ENCODE measurements around the gene GUCA1C.

Gene GUCA1C

DNA sequence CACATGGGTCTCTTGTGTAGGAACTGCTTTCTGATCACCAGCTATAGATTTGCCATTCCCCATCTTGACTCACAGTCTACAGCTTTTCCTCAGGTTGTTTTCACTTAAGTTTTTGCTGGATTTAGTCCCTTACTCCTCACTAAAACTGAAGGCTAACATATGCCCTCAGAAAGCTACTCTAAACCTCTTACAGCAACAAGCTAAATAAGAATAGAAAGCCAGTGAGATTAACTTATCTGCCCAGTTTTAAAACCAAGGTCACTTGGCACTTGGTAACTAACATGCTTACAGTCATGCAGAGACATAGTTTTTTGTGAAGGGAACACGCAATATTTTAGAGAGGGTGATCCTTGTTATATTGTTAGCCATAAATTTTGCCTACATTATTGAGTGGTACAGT, at the start of gene GUCA1C:
Gene GUCA1C, minus strand, starts transcription at position 180 of the 400 bp plus-strand sequence. Its CDS starts 117 bp downstream, at position 63.
- DNase-seq (ENCODE audit: low read depth) = no peak

- no peak for DNase-seq (ENCODE audit: low read depth)
Measured at GRCh38 chr3:108998436-108998835, 44.8 kb upstream of the GUCA1C start.

GRCh38 chr3:108985844-108986243, 32.2 kb upstream of the GUCA1C start:
- DNase-seq (ENCODE audit: low read depth) = no peak

DNA sequence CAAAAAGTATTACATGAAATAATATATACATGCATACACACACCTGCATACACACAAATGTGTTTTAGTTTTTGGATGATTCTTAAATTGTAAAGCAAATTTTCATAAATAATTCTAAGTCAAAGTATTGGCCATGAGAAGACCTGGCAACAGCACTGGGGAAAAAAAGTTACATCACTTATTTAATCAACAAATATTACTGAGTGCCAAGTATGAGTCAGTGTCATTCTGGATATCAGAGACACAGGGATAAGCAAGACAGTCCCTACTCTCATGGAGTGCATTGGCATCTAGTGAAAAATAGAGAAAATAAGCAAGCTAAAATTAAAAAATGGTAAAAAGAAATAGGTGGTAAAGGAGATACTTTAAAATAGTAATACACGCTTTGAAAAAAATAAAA, 29.4 kb upstream of the GUCA1C start:
- no peak for DNase-seq (ENCODE audit: low read depth)

DNA sequence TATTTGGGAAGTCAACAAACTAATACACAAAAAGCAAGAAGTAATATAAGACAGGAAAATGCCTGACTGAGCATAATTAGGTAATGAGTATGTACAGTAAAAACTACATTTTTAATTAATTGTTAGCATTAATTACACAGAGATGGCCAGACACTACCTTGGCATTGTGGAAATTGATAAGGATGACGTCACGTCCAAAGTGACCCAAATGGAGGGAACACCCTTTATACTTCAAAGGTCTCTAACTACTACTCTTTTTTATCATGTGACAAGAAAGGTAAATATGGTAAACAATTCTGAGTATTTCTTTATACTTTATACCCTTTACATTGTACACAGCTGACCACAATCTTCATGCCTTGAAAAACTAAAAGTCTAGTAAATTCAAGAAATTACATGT, 22.4 kb upstream of the GUCA1C start:
- no peak for DNase-seq (ENCODE audit: low read depth)

GRCh38 chr3:108973019-108973418, 19.3 kb upstream of the GUCA1C start:
- no peak for DNase-seq (ENCODE audit: low read depth)

DNA sequence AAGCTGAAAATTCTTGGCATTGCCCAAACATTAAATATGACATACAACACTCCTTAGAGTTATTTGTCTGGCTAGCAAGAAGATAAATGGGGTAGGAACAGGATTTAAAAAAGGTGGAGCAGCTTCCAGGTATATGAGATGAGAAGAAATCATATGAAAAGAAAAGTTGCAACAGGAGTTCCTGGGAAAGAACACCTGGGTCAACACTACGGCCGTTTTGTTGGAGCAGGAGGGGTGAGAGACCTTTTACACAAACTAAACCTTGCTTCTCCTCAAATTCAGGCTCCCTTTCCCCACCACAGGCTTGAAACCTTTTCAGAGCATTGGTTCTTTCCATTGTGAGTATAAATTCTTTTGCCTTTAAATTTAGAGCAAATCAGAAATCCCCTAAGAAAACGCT, 18.8 kb upstream of the GUCA1C start:
- no peak for DNase-seq (ENCODE audit: low read depth)

DNA sequence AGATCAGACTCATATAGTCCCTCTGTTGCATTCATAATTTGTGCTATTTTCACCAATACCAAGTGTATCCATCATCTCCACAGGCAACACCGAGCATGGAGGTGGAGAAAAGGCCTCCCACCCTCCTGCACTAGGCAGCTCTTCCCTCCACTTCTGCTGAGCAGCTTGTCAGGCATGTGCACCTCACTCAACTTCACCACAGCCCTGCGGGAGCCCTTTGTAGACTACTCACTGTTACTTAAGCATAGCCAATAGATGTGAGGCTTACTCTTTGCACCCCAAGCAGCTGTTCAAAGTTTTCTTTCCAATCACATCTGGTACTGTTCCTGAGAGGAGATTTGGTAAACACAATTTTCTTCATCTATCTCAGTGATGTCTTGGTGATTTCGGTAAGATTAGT, 16.9 kb upstream of the GUCA1C start:
- DNase-seq (ENCODE audit: low read depth) = peak; percentile 5

GRCh38 chr3:108966773-108967172, 13.1 kb upstream of the GUCA1C start:
- DNase-seq (ENCODE audit: low read depth) = no peak

- no peak for DNase-seq (ENCODE audit: low read depth)
Measured at GRCh38 chr3:108959017-108959416, 5.3 kb upstream of the GUCA1C start.

GRCh38 chr3:108953210-108953609, 469 bp downstream of the GUCA1C start:
- no peak for DNase-seq (ENCODE audit: low read depth)

DNA sequence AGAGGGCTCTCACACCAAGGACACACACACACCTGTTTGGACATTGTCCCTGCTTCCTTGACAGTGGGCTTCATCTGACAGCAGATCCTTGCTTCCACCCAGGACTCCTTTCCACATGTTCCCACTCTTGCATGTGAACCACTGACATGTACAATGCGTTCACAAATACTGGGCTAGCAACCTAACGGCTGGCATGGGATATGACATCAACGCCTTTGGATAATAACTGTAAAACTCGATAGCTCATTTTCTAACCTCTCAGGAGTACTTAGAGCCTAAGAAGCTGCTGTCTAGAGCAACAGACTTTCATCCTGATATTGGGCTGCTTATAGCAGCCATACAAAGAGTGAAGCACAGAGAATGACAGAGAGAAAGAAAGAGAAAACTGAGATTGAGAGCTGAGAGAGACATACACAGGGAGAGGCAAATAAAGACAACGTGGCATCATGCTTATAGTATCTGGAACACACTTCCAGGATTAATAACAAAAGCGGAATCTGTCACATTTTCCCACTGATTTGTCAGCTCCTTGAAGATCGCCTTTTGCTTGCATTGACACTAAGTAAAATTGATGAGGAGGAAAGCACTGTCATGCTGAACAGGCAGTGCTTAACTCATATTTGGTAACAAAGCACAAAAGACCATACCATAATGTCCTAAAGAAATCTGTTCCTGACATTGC, 1.7 kb downstream of the GUCA1C start:
- no peak for DNase-seq (ENCODE audit: low read depth)

GRCh38 chr3:108947855-108948254, 5.8 kb downstream of the GUCA1C start:
- DNase-seq (ENCODE audit: low read depth) = no peak

GRCh38 chr3:108946292-108947285, 7.1 kb downstream of the GUCA1C start:
- DNase-seq (ENCODE audit: low read depth) = peak; percentile 73

GRCh38 chr3:108940568-108941263, 13.0 kb downstream of the GUCA1C start:
- DNase-seq (ENCODE audit: low read depth) = no peak

GRCh38 chr3:108940166-108940565, 13.5 kb downstream of the GUCA1C start:
- DNase-seq (ENCODE audit: low read depth) = no peak

DNA sequence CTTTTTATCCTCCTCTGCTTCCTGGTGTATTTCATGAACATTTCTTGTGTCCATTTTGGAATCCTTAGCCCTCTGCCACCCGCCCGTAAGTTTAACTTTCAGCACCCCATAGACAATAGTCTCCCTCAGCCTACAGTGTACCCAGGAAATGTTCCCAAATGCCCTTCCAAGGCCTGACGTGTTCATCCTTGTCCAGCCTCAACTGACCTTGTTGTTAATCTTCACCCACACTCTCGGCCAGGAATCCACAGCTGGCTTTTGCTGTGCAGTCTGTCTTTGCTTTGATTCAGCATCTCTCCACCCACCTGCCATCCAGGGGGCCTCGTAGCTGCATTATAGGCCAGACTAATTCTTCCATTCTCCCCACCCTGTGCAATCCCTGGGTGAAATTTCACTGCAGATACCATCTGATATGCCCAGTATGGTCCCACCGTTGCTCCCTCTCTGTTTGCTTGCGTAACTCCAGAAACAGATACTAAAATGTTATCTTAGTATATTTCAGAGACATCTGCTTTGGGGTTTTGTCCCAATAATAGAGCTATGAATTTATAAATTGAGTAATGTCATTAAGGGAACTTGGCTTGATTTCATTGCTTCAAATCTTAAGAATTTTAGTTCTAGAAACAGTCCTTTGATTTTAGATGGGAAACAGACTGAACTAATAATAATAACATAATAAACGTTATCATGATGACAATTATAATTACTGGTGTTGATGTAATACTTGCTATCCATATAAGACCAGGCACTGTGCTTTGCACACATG, 16.6 kb downstream of the GUCA1C start:
- no peak for DNase-seq (ENCODE audit: low read depth)

DNA sequence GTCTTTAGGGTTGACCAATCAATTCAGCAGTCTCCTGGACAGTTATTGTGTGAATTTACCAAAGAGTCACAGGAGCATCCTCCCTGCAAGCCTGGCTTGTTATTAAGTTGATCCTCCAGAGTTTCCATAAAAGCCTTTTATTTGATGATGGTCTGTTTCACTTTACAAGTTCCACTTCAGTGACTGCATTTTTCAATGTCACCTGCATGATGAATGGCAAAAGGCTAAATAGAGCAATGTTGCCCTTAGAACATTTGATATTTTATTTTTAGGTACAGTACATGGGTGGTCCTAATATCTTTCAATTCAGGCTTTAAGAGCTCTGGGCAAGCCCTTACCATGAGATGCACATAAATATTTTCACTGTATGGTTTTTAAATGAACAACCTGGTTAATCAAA, 22.6 kb downstream of the GUCA1C start:
- no peak for DNase-seq (ENCODE audit: low read depth)

GRCh38 chr3:108918866-108919265, 34.8 kb downstream of the GUCA1C start:
- DNase-seq (ENCODE audit: low read depth) = no peak

GRCh38 chr3:108914774-108915641, 38.7 kb downstream of the GUCA1C start:
- peak; percentile 64 for DNase-seq (ENCODE audit: low read depth)

DNA sequence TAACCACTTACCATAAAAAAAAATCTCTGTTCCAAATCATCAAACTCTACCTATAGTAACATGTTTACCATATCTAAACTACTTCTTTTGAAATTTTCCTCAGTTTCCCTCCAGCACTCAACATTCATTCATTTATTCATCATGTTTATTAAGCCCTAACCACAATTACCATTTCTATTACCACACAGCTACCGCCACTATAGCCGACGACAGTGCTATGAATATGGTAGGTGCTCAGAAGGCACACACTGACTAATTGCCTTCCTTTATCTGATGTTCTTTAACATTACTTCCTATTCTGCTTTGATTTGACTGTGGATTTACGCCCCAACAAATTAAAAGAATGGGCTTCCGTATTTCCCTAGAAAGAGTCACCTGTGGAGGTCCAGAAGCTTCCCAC, 43.9 kb downstream of the GUCA1C start:
- DNase-seq (ENCODE audit: low read depth) = no peak

All from iris pigment epithelial cell (primary cell).